Ishikawa (cell line): ENCODE results near the gene RRN3.

Experiments
- CEBPB ChIP-seq: IDR thresholded peaks from 2 replicates; pipeline ENCODE4 v1.6.1; 2012
- CREB1 ChIP-seq: IDR thresholded peaks from 2 replicates; pipeline ENCODE4 v1.6.1; 2012; ENCODE audit warnings: low read depth
- EGR1 ChIP-seq: IDR thresholded peaks from 2 replicates; pipeline ENCODE4 v1.6.1; 2012
- EP300 ChIP-seq: IDR thresholded peaks from 2 replicates; pipeline ENCODE4 v1.6.1; 2012; ENCODE audit warnings: borderline replicate concordance
- FOXM1 ChIP-seq: IDR thresholded peaks from 2 replicates; pipeline ENCODE4 v1.6.1; 2012; ENCODE audit warnings: low read depth, borderline replicate concordance
- RAD21 ChIP-seq: IDR thresholded peaks from 2 replicates; pipeline ENCODE4 v1.6.1; 2012; ENCODE audit warnings: low read depth
- TAF1 ChIP-seq: IDR thresholded peaks from 2 replicates; pipeline ENCODE4 v1.6.1; 2012; ENCODE audit warnings: low read depth, mild to moderate bottlenecking
- TEAD4 ChIP-seq: IDR thresholded peaks from 2 replicates; pipeline ENCODE4 v1.6.1; 2012
- YY1 ChIP-seq: IDR thresholded peaks from 2 replicates; pipeline ENCODE4 v1.6.1; 2012; ENCODE audit warnings: low read depth
- TF ChIP-seq, protein P1 (sequence below): IDR thresholded peaks from 2 replicates; pipeline ENCODE4 v1.6.1; 2012
- TF ChIP-seq, protein P2 (sequence below): IDR thresholded peaks from 2 replicates; pipeline ENCODE4 v1.6.1; 2012; ENCODE audit warnings: low read depth, mild to moderate bottlenecking

DNA sequence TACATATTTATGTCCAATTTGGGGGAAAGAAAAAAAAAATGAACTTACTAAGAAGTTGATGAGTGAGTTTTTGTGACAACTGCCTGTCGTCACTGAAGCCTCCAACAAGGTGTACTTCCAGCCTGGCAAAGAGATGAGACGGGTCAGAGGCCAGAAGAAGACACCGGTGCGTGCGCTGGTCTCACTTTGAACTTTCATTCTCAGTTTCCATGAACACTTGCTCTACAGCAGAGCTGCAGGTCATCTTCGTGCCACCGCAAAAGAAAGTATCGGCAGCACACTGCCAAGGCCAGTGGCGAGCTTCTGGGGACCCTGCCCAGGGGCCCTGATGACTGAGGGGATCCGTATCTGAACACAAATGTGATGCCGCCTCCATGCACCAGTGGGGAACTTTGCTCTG, 49.8 kb downstream of the RRN3 start:
- TF ChIP-seq YY1, result no peak
- TF ChIP-seq, protein P1, sequence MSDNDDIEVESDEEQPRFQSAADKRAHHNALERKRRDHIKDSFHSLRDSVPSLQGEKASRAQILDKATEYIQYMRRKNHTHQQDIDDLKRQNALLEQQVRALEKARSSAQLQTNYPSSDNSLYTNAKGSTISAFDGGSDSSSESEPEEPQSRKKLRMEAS, result no peak
- no peak for TF ChIP-seq CREB1
- TF ChIP-seq TEAD4, result no peak
- no peak for TF ChIP-seq TAF1
- TF ChIP-seq RAD21, result no peak
- TF ChIP-seq EP300, result no peak
- TF ChIP-seq EGR1, result no peak
- TF ChIP-seq CEBPB, result no peak
- no peak for TF ChIP-seq FOXM1
- TF ChIP-seq, protein P2, sequence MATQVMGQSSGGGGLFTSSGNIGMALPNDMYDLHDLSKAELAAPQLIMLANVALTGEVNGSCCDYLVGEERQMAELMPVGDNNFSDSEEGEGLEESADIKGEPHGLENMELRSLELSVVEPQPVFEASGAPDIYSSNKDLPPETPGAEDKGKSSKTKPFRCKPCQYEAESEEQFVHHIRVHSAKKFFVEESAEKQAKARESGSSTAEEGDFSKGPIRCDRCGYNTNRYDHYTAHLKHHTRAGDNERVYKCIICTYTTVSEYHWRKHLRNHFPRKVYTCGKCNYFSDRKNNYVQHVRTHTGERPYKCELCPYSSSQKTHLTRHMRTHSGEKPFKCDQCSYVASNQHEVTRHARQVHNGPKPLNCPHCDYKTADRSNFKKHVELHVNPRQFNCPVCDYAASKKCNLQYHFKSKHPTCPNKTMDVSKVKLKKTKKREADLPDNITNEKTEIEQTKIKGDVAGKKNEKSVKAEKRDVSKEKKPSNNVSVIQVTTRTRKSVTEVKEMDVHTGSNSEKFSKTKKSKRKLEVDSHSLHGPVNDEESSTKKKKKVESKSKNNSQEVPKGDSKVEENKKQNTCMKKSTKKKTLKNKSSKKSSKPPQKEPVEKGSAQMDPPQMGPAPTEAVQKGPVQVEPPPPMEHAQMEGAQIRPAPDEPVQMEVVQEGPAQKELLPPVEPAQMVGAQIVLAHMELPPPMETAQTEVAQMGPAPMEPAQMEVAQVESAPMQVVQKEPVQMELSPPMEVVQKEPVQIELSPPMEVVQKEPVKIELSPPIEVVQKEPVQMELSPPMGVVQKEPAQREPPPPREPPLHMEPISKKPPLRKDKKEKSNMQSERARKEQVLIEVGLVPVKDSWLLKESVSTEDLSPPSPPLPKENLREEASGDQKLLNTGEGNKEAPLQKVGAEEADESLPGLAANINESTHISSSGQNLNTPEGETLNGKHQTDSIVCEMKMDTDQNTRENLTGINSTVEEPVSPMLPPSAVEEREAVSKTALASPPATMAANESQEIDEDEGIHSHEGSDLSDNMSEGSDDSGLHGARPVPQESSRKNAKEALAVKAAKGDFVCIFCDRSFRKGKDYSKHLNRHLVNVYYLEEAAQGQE, result no peak
